NCI-H2171 treated with DMSO at 0.1 percent for 48 hours (cell line): ENCODE results near the gene CABLES1.

Source experiments
- DNase-seq: peaks from one replicate; lab custom pipeline; 2025; lab: John Stamatoyannopoulos, UW

Gene CABLES1

DNA sequence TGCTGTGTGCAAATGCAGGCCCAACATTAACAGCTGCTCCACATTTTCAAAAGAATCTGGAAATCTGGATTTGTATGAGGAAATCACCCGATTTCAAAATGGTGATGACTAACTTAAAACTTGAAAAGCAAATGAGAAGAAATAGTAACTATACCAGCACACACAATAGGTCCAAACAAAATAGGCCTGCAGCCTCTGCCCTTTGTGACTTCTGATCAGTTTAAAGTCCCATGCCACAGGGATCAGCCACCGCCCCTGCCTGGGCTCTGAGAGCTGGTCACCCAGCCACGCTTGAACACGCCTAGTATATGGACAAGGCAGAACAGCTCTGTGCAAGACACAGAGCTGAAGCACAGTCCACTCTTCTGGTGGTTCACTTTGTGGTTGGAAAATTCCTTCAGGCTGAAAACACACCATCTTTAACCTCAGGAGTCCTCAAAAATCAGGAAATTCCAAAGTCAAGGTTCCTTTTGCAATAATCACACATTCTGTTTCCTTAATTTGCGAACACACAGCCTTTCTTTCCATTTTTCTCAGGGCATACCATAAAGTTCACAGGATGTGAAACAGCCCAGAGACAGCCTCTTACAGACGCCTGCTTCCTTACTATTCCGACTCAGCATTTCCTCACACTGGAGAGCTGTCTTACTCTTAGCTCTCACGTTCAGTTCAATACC, 167.7 kb downstream of the CABLES1 start:
- DNase-seq: no peak

DNA sequence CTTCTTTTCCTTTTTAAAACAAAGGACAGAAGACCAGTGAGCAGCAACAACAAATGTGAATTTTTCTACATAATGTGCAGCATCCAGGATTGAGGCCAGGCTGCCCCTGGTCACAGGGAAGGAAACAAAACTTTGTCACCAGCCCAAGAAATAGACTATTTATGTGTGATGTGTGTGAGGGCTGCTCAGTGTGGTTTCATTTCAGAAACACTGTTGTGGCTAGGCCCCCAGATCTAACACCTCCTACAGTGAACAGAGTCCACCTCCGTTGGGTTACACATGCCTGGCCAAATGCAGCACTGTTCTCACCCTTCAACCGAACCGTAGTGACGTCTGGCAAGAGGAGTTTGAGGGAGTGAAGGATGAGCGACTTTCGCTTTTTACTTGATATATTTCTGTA, 171.5 kb downstream of the CABLES1 start:
- DNase-seq: no peak

DNA sequence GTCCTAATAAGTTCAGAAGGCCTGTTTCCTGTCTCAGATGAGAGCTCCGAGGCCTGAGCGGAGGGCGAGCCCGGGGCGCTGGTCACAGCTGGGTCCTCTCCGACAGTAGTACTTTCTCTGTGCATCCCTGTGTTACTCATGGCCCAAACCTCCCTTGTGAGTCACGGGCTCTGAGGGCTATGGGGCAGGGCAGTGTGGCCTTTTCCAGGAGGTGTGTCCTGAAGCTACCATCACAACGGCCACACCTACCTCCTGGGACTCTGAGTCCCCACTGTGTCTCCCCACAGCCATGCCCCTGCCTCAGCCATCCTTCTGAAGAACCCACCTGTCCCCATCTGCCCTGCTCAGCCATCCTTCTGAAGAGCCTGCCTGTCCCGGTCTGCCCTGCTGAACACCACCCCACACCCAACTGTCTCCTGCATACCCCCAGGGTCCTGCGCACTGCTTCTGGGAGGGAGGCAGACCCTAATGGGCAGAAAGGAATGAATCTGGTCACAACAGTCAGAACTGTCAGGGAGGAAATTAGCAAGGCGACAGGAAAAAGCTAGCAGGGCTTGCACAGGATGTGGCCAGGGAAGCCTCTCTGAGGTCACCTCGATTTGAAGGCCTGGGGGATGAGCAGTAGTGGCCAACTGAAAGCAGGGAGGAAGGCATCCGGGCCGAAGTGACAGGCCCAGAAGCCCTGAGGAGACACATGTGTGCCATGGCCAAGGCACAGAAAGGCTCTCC, 172.4 kb downstream of the CABLES1 start:
- no peak for DNase-seq
